Measurements from ENCODE around the gene TRIM56. TPM values are rescaled to one million over a fixed set of nuclear protein-coding genes. Genes with fewer than 3 reads are reported as not detected.

TRIM56 gene
- total and polyA plus RNA-seq, 2 of the 13 experiments (the other 11 are each of a cell fraction or from before 2014, with no cell fraction given) = 3.2 to 7.1 TPM

DNA sequence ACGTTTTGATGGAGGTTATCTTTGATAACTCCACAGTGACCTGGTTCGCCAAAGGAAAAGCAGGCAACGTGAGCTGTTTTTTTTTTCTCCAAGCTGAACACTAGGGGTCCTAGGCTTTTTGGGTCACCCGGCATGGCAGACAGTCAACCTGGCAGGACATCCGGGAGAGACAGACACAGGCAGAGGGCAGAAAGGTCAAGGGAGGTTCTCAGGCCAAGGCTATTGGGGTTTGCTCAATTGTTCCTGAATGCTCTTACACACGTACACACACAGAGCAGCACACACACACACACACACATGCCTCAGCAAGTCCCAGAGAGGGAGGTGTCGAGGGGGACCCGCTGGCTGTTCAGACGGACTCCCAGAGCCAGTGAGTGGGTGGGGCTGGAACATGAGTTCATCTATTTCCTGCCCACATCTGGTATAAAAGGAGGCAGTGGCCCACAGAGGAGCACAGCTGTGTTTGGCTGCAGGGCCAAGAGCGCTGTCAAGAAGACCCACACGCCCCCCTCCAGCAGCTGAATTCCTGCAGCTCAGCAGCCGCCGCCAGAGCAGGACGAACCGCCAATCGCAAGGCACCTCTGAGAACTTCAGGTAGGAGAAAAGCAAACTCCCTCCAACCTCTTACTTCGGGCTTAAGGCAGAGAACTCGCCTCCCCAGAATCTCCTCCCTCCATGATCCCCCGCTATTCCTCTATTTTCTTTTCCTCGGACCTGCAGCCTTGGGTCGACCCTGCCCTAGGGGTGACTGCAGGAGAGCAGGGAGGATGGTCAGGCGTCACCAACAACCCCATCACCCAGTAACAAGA is 41.6 kb downstream of the TRIM56 start, which contains the start of gene SERPINE1 (continued):
- TF ChIP-seq, protein P1, sequence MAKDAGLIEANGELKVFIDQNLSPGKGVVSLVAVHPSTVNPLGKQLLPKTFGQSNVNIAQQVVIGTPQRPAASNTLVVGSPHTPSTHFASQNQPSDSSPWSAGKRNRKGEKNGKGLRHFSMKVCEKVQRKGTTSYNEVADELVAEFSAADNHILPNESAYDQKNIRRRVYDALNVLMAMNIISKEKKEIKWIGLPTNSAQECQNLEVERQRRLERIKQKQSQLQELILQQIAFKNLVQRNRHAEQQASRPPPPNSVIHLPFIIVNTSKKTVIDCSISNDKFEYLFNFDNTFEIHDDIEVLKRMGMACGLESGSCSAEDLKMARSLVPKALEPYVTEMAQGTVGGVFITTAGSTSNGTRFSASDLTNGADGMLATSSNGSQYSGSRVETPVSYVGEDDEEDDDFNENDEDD (CRISPR knock-in tag; IDR thresholded peaks at IDR 0.05; ENCODE audit: borderline replicate concordance) = no peak
- TF ChIP-seq ZNF20 (CRISPR knock-in tag; IDR thresholded peaks at IDR 0.05) (no peak), TOPORS (CRISPR knock-in tag; IDR thresholded peaks at IDR 0.05) (0 out of 2 replicates have a peak, but pooled peaks have one; percentile 40), JUND (CRISPR knock-in tag; IDR thresholded peaks at IDR 0.05) (peak; percentile 66), ZNF329 (CRISPR knock-in tag; IDR thresholded peaks at IDR 0.05; ENCODE audit: low read depth) (no peak; the same call in 1 of the 2 replicates), PRMT3 (CRISPR knock-in tag; IDR thresholded peaks at IDR 0.05; ENCODE audit: borderline replicate concordance, low read depth) (no peak), RFX5 (IDR thresholded peaks at IDR 0.05; ENCODE audit: low read depth, low read length) (peak; percentile 46; the same call in 1 of the 2 replicates), TAF1 (CRISPR knock-in tag; IDR thresholded peaks at IDR 0.05) (peak; percentile 75), FOXO1 (CRISPR knock-in tag; IDR thresholded peaks at IDR 0.05) (peak; percentile 80; the same call in 1 of the 2 replicates), ZNF205 (CRISPR knock-in tag; IDR thresholded peaks at IDR 0.05) (no peak; the same call in 1 of the 2 replicates), NR2C2 (CRISPR knock-in tag; IDR thresholded peaks at IDR 0.05; ENCODE audit: borderline replicate concordance) (peak; percentile 88), MATR3 (CRISPR knock-in tag; IDR thresholded peaks at IDR 0.05) (no peak), TBX2 (CRISPR knock-in tag; IDR thresholded peaks at IDR 0.05; ENCODE audit: borderline replicate concordance) (peak; percentile 91), ZMYM3 (CRISPR knock-in tag; IDR thresholded peaks at IDR 0.05) (peak; percentile 69; the same call in 1 of the 2 replicates), U2AF1 (optimal IDR thresholded peaks at IDR 0.05; ENCODE audit: low read depth, low read length) (peak; percentile 70), NRL (CRISPR knock-in tag; IDR thresholded peaks at IDR 0.05; ENCODE audit: borderline replicate concordance) (peak; percentile 65; the same call in 1 of the 2 replicates), SOX13 (IDR thresholded peaks at IDR 0.05) (peak; percentile 93), SOX13 (CRISPR knock-in tag; conservative IDR thresholded peaks at IDR 0.05 in 1 of 2, IDR thresholded peaks at IDR 0.05 in 1 of 2) (peak in 1 of 2 experiments; percentile 91; a peak in 2 of 4 replicates), HNRNPLL (IDR thresholded peaks at IDR 0.05; ENCODE audit: low read depth, low read length, poor library complexity, severe bottlenecking) (peak; percentile 41), ARNT (IDR thresholded peaks at IDR 0.05) (no peak)
- TF ChIP-seq, protein P2, sequence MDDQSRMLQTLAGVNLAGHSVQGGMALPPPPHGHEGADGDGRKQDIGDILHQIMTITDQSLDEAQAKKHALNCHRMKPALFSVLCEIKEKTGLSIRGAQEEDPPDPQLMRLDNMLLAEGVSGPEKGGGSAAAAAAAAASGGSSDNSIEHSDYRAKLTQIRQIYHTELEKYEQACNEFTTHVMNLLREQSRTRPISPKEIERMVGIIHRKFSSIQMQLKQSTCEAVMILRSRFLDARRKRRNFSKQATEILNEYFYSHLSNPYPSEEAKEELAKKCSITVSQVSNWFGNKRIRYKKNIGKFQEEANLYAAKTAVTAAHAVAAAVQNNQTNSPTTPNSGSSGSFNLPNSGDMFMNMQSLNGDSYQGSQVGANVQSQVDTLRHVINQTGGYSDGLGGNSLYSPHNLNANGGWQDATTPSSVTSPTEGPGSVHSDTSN (CRISPR knock-in tag; IDR thresholded peaks at IDR 0.05; ENCODE audit: borderline replicate concordance) = no peak
- TF ChIP-seq, protein P3, sequence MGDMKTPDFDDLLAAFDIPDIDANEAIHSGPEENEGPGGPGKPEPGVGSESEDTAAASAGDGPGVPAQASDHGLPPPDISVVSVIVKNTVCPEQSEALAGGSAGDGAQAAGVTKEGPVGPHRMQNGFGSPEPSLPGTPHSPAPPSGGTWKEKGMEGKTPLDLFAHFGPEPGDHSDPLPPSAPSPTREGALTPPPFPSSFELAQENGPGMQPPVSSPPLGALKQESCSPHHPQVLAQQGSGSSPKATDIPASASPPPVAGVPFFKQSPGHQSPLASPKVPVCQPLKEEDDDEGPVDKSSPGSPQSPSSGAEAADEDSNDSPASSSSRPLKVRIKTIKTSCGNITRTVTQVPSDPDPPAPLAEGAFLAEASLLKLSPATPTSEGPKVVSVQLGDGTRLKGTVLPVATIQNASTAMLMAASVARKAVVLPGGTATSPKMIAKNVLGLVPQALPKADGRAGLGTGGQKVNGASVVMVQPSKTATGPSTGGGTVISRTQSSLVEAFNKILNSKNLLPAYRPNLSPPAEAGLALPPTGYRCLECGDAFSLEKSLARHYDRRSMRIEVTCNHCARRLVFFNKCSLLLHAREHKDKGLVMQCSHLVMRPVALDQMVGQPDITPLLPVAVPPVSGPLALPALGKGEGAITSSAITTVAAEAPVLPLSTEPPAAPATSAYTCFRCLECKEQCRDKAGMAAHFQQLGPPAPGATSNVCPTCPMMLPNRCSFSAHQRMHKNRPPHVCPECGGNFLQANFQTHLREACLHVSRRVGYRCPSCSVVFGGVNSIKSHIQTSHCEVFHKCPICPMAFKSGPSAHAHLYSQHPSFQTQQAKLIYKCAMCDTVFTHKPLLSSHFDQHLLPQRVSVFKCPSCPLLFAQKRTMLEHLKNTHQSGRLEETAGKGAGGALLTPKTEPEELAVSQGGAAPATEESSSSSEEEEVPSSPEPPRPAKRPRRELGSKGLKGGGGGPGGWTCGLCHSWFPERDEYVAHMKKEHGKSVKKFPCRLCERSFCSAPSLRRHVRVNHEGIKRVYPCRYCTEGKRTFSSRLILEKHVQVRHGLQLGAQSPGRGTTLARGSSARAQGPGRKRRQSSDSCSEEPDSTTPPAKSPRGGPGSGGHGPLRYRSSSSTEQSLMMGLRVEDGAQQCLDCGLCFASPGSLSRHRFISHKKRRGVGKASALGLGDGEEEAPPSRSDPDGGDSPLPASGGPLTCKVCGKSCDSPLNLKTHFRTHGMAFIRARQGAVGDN (CRISPR knock-in tag; IDR thresholded peaks at IDR 0.05) = peak; percentile 96
